ENCODE measurements around the gene SRD5A3.

Gene SRD5A3

DNA sequence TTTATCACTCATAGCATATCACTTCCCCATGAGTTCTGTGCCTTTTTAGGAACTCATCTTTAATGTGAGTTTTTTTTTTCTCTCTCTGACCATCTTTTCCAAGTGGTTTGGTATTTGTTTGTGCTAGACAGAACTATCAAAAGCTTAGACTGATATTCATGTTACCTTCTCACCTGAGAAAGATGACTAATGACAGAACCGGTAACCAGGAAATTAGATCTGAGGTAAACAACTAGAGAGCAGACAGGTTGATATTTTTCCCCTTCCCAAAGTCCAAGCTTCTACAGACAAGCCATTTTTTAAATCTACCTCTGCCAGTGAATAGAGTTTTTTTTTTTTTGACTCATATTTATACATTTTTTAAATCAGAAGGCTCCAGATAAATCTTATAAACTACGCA is 17.0 kb upstream of the SRD5A3 start:
- no peaks in the 10 kb centered on the region for H4K20me1 ChIP-seq (ENCODE audit: insufficient read depth, low read length)

DNA sequence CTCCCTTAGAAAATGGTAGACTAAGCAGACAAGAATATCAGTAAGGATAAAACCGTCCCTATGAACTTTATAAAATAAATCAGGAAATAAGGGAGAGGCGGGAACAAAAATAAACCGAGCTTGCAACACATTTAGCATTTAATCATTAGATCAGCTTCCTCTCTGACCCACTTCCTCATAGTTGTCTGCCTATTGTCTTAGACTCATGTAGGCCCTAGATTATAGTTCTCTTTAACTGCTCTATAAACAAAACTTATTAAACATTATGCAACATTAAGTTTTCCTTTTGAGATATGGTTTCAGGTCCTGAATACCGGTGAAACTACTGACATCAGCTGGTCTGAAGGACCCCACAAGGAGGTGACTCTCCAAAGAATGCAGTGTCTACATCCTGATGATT is 15.8 kb upstream of the SRD5A3 start:
- Histone ChIP-seq H3K36me3 (ENCODE audit: insufficient read depth, low read length) (no peaks in the 10 kb centered on the region), H3K4me1 (ENCODE audit: insufficient read depth, low read length) (no peaks in the 10 kb centered on the region), H3K27me3 (ENCODE audit: insufficient read depth, low read length, poor library complexity) (no peaks in the 10 kb centered on the region), H3K79me2 (ENCODE audit: insufficient read depth, low read length) (no peaks in the 10 kb centered on the region), H3K9me3 (ENCODE audit: insufficient read depth, low read length, severe bottlenecking) (no peaks in the 10 kb centered on the region), H3K27ac (ENCODE audit: low read length) (no peak overlapping the region), H4K20me1 (ENCODE audit: insufficient read depth, low read length) (no peaks in the 10 kb centered on the region), H3K9ac (ENCODE audit: low read depth, low read length) (no peak overlapping the region), H2AFZ (ENCODE audit: low read depth, low read length) (no peak overlapping the region), H3K4me2 (ENCODE audit: insufficient read depth, low read length) (no peak overlapping the region), H3K4me3 (ENCODE audit: low read depth in 1 of 2, low read length in 2 of 2) (no peak overlapping the region)
- DNase-seq (no peak), ATAC-seq (ENCODE audit: insufficient read depth, low read depth) (no peak)
- TF ChIP-seq, protein P1, sequence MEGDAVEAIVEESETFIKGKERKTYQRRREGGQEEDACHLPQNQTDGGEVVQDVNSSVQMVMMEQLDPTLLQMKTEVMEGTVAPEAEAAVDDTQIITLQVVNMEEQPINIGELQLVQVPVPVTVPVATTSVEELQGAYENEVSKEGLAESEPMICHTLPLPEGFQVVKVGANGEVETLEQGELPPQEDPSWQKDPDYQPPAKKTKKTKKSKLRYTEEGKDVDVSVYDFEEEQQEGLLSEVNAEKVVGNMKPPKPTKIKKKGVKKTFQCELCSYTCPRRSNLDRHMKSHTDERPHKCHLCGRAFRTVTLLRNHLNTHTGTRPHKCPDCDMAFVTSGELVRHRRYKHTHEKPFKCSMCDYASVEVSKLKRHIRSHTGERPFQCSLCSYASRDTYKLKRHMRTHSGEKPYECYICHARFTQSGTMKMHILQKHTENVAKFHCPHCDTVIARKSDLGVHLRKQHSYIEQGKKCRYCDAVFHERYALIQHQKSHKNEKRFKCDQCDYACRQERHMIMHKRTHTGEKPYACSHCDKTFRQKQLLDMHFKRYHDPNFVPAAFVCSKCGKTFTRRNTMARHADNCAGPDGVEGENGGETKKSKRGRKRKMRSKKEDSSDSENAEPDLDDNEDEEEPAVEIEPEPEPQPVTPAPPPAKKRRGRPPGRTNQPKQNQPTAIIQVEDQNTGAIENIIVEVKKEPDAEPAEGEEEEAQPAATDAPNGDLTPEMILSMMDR (IDR thresholded peaks at IDR 0.05; ENCODE audit: borderline replicate concordance, extremely low read depth, low read length, poor library complexity, severe bottlenecking), result no peak
- TF ChIP-seq EZH2 (IDR thresholded peaks at IDR 0.05; ENCODE audit: borderline replicate concordance, low read depth, low read length, severe bottlenecking), result no peak

More for the DNA sequence above, 17.0 kb upstream of the SRD5A3 start:
- Histone ChIP-seq H3K4me3 (ENCODE audit: low read depth in 1 of 2, low read length in 2 of 2) (no peak overlapping the region), H3K27ac (ENCODE audit: low read length) (no peak overlapping the region), H2AFZ (ENCODE audit: low read depth, low read length) (no peak overlapping the region), H3K36me3 (ENCODE audit: insufficient read depth, low read length) (no peaks in the 10 kb centered on the region), H3K9ac (ENCODE audit: low read depth, low read length) (no peak overlapping the region), H3K9me3 (ENCODE audit: insufficient read depth, low read length, severe bottlenecking) (no peaks in the 10 kb centered on the region), H3K4me1 (ENCODE audit: insufficient read depth, low read length) (no peaks in the 10 kb centered on the region), H3K79me2 (ENCODE audit: insufficient read depth, low read length) (no peaks in the 10 kb centered on the region), H3K27me3 (ENCODE audit: insufficient read depth, low read length, poor library complexity) (no peaks in the 10 kb centered on the region), H3K4me2 (ENCODE audit: insufficient read depth, low read length) (no peak overlapping the region)
- no peak for TF ChIP-seq EZH2 (IDR thresholded peaks at IDR 0.05; ENCODE audit: borderline replicate concordance, low read depth, low read length, severe bottlenecking)
- TF ChIP-seq, protein P1 (IDR thresholded peaks at IDR 0.05; ENCODE audit: borderline replicate concordance, extremely low read depth, low read length, poor library complexity, severe bottlenecking), result no peak
- ATAC-seq (ENCODE audit: insufficient read depth, low read depth), result no peak
- no peak for DNase-seq

DNA sequence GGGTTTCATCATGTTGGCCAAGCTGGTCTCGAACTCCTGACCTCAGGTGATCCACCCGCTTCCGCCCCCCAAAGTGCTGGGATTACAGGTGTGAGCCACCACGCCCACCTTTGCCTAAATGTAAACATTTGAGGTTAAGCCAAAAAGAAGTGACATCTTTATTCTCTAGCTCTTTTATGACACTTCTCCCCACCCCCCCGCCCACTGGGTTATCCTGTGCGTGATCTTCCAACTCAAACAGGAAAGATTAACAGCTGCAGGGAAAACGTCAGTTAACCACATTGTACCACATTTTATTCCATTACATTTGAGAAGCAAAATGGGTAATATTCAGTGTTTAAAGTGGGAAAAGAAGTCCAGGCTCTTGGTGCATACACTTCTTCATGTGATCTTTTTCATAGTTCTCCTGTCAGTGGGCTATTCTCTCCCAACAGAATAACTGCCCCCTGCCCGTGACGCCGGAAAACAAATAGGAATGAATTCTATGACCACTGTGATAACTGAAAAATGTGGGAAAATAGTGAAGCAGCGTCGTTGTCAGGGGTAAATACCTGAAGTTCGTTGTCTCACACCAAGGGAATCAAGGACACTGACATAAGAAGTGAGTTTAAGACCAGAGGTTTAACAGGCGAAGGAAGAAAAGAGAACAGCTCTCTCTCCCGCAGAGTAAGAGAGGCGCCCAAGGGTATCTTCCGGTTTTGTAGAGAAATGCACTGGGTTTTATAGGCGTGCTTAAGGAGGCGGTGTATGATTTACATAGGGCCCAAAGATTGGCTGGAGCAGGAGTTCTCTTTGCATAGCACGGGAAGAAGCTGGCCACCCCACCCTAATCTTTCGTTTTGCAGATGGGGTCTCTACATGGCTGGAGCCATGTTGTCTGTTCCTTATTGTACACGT is 9.7 kb upstream of the SRD5A3 start:
- peak overlapping the region; percentile 94 for H3K27ac ChIP-seq (ENCODE audit: low read length)
- H3K9me3 ChIP-seq (ENCODE audit: insufficient read depth, low read length, severe bottlenecking), result no peaks in the 10 kb centered on the region
- peak overlapping the region; percentile 49 for H3K9ac ChIP-seq (ENCODE audit: low read depth, low read length)
- H3K79me2 ChIP-seq (ENCODE audit: insufficient read depth, low read length), result no peaks in the 10 kb centered on the region
- H2AFZ ChIP-seq (ENCODE audit: low read depth, low read length), result peak overlapping the region; percentile 66
- H3K4me2 ChIP-seq (ENCODE audit: insufficient read depth, low read length), result peak overlapping the region; percentile 65
- no peaks in the 10 kb centered on the region for H3K27me3 ChIP-seq (ENCODE audit: insufficient read depth, low read length, poor library complexity)
- no peaks in the 10 kb centered on the region for H3K36me3 ChIP-seq (ENCODE audit: insufficient read depth, low read length)
- TF ChIP-seq, protein P1 (IDR thresholded peaks at IDR 0.05; ENCODE audit: borderline replicate concordance, extremely low read depth, low read length, poor library complexity, severe bottlenecking), result peak; percentile 23
- TF ChIP-seq EZH2 (IDR thresholded peaks at IDR 0.05; ENCODE audit: borderline replicate concordance, low read depth, low read length, severe bottlenecking), result no peak
- no peaks in the 10 kb centered on the region for H4K20me1 ChIP-seq (ENCODE audit: insufficient read depth, low read length)
- H3K4me1 ChIP-seq (ENCODE audit: insufficient read depth, low read length), result peaks cover 22% of the 10 kb centered on the region
- ATAC-seq (ENCODE audit: insufficient read depth, low read depth) (peak; percentile 99), DNase-seq (peak; percentile 84)
- peak overlapping the region in 1 of 2 experiments; percentile 46; a peak in 2 of 4 replicates for H3K4me3 ChIP-seq (ENCODE audit: low read depth in 1 of 2, low read length in 2 of 2)

Data from DND-41 (cell line).